Esophagus muscularis mucosa (tissue), 4 donors: ENCODE data around the gene APP. TPM values are rescaled to one million over a fixed set of nuclear protein-coding genes. Genes with fewer than 3 reads are reported as not detected.
A peak's percentile ranks its signal among the peaks of the same experiment; 100 is the strongest.

Experiments used
- DNase-seq: peaks from one replicate; pipeline ENCODE4 v3.0.0-alpha.2; 2017; ENCODE audit errors: extremely low spot score
- H3K27ac ChIP-seq, 4 donors: fragments of 200-600 bp; sonication (generic); replicated peaks in 1 of 4; 1 replicate in 3 of 4; 2 replicates in 1 of 4; pipeline ENCODE4 v1.5.1; 2016 to 2019; ENCODE audit warnings: mild to moderate bottlenecking in 1 of 4
- H3K27me3 ChIP-seq, 4 donors: fragments of 200-600 bp; sonication (generic); one replicate each; pipeline versions ENCODE4 v1.5.1 to v1.6.0; 2016 to 2019
- H3K36me3 ChIP-seq, 4 donors: fragments of 200-600 bp; sonication (generic); one replicate each; pipeline ENCODE4 v1.5.1; 2016 to 2019
- H3K4me1 ChIP-seq, 4 donors: fragments of 200-600 bp; sonication (generic); one replicate each; pipeline ENCODE4 v1.5.1; 2016 to 2019
- H3K4me3 ChIP-seq, 4 donors: fragments of 200-600 bp; sonication (generic); 1 replicate in 2 of 4; 2 replicates in 2 of 4; pipeline ENCODE4 v1.5.1; 2016 to 2019; ENCODE audit warnings: mild to moderate bottlenecking in 4 of 4, moderate library complexity in 1 of 4
- H3K9me3 ChIP-seq, 4 donors: fragments of 200-600 bp; sonication (generic); 1 replicate in 3 of 4; 2 replicates in 1 of 4; pipeline ENCODE4 v1.5.1; 2016 to 2019
- EP300 ChIP-seq: sonication (generic); formaldehyde crosslinking; IDR thresholded peaks from one replicate; pipeline ENCODE4 v1.6.1; 2017; ENCODE audit warnings: antibody characterized with exemption
- POLR2A ChIP-seq: fragments of 450-650 bp; IDR thresholded peaks from one replicate; pipeline ENCODE4 v1.6.1; 2017; ENCODE audit warnings: antibody characterized with exemption, moderate library complexity, mild to moderate bottlenecking, low read depth
- POLR2AphosphoS5 ChIP-seq, 2 donors: sonication (generic); formaldehyde crosslinking; IDR thresholded peaks; one replicate each; pipeline ENCODE4 v1.6.1; 2017; ENCODE audit warnings: antibody characterized with exemption in 2 of 2
- WGBS: methylation state at CpG from one replicate; pipeline ENCODE4 v1.1.5; 2018; 5-methylcytosine and 5-hydroxymethylcytosine counted together
- intact Hi-C: fragments of 100-400 bp; cut with DNase I; formaldehyde crosslinking; loops from one replicate; pipeline ENCODE4 v1.15.1; 2023
- total RNA-seq, 4 donors: library from RNA; depleted of rRNA; stranded (reverse); fragments of >200 nt; gene quantifications; one replicate each; pipeline versions ENCODE4 v1.1.0 to v1.2.1, GENCODE V29; 2016
- TF ChIP-seq, protein P1 (sequence below), 3 experiments: fragments of 200-600 bp in 2 of 3; fragments of 450-650 bp in 1 of 3; sonication (generic) in 2 of 3; IDR thresholded peaks; one replicate each; pipeline ENCODE4 v1.5.1; 2017 to 2019; ENCODE audit warnings: antibody characterized with exemption in 3 of 3, mild to moderate bottlenecking in 2 of 3, moderate library complexity in 1 of 3

Gene APP
- total RNA-seq, 4 donors from 2014 or later = 459 to 790 (median 624) TPM

DNA sequence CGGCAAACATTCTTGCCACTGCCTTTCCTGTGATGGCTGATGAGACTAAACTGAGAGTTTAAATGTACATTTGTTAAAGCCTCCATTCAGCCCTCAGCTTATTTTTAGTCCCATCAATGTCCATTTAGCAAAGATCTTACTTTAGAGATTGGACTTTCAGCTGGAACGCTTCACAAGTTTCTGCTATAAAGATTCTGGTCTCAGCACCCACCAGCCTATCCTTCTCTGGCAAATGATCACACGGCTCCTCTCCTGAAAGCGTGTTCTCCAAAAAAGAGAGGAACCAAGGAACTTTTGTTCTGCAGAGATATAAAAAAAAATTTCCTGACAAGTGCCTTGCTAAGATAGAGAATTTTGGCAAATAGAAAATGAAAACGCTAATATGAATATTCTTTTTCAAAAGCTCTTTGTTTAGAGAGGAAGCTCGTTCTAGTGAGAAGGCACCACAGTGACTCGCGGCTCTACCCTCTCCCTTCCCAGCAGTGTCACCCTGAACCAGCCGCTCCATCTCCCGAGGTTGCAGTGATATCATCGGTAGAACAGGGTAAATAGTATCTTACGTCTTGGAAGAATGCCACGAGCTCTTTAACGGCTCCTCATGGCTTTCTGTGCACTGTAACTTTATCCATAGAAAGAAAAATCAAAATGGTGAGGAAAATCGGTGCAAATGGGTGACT, 200.2 kb downstream of the APP start:
- H3K9me3 ChIP-seq = no peaks in the 10 kb centered on the region
- H3K27ac ChIP-seq = peak overlapping the region in 3 of 4 donors; percentile 16 to 22 (median 18)
- peak overlapping the region in 1 of 4 donors; percentile 4 for H3K4me3 ChIP-seq
- no peaks in the 10 kb centered on the region for H3K27me3 ChIP-seq
- H3K36me3 ChIP-seq = peaks cover 14 to 48% (median 25%) of the 10 kb centered on the region in 4 donors
- TF ChIP-seq, protein P1, sequence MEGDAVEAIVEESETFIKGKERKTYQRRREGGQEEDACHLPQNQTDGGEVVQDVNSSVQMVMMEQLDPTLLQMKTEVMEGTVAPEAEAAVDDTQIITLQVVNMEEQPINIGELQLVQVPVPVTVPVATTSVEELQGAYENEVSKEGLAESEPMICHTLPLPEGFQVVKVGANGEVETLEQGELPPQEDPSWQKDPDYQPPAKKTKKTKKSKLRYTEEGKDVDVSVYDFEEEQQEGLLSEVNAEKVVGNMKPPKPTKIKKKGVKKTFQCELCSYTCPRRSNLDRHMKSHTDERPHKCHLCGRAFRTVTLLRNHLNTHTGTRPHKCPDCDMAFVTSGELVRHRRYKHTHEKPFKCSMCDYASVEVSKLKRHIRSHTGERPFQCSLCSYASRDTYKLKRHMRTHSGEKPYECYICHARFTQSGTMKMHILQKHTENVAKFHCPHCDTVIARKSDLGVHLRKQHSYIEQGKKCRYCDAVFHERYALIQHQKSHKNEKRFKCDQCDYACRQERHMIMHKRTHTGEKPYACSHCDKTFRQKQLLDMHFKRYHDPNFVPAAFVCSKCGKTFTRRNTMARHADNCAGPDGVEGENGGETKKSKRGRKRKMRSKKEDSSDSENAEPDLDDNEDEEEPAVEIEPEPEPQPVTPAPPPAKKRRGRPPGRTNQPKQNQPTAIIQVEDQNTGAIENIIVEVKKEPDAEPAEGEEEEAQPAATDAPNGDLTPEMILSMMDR (IDR thresholded peaks at IDR 0.05) = no peak
- TF ChIP-seq POLR2AphosphoS5 (IDR thresholded peaks at IDR 0.05) (no peak), POLR2A (no peak), EP300 (no peak)
- intact Hi-C loops = no loop called here
- no peak for DNase-seq
- peaks cover 0 to 11% (median 3%) of the 10 kb centered on the region in 4 donors for H3K4me1 ChIP-seq
- WGBS = 53% methylated on average over 15 of the region's 15 CpGs

DNA sequence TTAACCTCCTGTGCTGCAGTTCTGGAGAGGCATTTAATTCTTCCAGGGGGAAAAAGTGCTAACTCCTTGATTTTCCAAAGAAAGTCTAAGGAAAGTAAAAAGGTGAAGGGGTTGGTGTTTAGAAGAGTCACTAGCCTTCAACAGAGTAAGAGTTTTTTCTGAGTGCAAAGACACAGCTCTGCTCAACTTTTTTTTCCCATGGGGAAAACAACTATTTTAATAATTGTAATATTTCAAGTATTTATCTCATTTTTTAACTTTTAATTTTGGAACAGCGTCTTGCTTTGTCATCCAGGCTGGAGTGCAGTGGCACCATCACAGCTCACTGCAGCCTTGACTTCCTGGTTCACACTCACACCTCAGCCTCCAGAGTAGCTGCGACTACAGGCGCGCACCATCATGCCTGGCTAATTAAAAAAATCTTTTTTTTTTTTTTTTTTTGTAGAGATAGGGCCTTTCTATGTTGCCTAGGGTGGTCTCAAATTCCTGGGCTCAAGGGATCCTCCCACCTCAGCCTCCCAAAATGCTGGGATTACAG, 202.6 kb downstream of the APP start:
- Histone ChIP-seq H3K36me3 (peaks cover 0 to 24% (median 7%) of the 10 kb centered on the region in 4 donors), H3K4me3 (no peak overlapping the region), H3K4me1 (peaks cover 0 to 11% (median 6%) of the 10 kb centered on the region in 4 donors), H3K9me3 (no peaks in the 10 kb centered on the region), H3K27ac (peak overlapping the region; percentile 2 to 45 (median 18)), H3K27me3 (no peaks in the 10 kb centered on the region)
- DNase-seq = no peak
- TF ChIP-seq, protein P1 (IDR thresholded peaks at IDR 0.05) = no peak
- TF ChIP-seq POLR2AphosphoS5 (IDR thresholded peaks at IDR 0.05) (no peak), EP300 (no peak), POLR2A (no peak)
- 96% methylated on average over 4 of the region's 4 CpGs for WGBS
- intact Hi-C loops = no loop called here

DNA sequence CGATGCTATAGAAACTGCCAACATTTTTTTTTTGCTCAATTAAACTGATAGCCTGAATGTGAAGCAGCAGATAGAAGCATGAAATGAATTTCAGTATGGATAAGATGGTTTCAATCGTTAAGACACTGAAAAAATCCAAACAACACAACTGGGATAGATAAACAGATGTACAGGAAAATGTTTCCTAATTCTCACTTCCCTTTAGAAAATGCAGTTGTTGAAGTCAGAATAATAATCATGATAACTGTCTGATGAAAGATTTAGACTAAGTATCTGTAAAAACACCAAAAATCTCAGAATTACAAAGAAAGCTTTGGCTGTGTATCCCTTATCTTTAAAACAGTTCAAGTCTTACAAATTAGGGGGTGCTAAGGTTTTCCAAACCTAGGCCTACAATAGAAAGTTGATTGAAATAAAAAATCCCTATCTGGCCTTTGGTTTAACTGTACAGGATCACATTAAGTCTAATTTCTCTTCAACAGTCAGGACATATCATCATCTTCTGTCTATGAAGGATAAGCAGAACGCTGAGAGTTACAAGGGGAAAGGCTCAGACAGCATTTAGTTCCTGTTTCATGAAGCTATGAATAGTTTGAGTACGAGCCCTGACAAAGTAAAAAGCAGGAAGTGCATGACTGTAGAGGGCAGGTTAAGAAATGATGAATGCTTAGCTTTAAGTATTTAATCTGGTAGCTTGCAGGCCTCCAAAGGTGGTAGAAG, 203.2 kb downstream of the APP start:
- 61% methylated on average over 4 of the region's 4 CpGs for WGBS
- no peak overlapping the region for H3K4me3 ChIP-seq
- no peak for TF ChIP-seq POLR2A
- TF ChIP-seq POLR2AphosphoS5 (IDR thresholded peaks at IDR 0.05) = no peak
- no peak for TF ChIP-seq EP300
- TF ChIP-seq, protein P1 (IDR thresholded peaks at IDR 0.05) = no peak
- H3K27me3 ChIP-seq = no peaks in the 10 kb centered on the region
- H3K36me3 ChIP-seq = peaks cover 0 to 24% (median 7%) of the 10 kb centered on the region in 4 donors
- intact Hi-C loops = no loop called here
- H3K27ac ChIP-seq = peak overlapping the region; percentile 2 to 45 (median 18)
- H3K9me3 ChIP-seq = no peaks in the 10 kb centered on the region
- no peak for DNase-seq
- H3K4me1 ChIP-seq = peaks cover 0 to 11% (median 6%) of the 10 kb centered on the region in 4 donors

GRCh38 chr21:25965951-25966707, 204.4 kb downstream of the APP start:
- Histone ChIP-seq H3K27ac (no peak overlapping the region), H3K36me3 (peaks cover 0 to 23% (median 4%) of the 10 kb centered on the region in 4 donors), H3K4me1 (peaks cover 6 to 13% (median 8%) of the 10 kb centered on the region in 4 donors), H3K27me3 (no peaks in the 10 kb centered on the region), H3K9me3 (no peaks in the 10 kb centered on the region), H3K4me3 (no peak overlapping the region)
- intact Hi-C loops = no loop called here
- DNase-seq = no peak
- WGBS = 90% methylated on average over 3 of the region's 3 CpGs
- no peak for TF ChIP-seq POLR2A
- no peak for TF ChIP-seq POLR2AphosphoS5 (IDR thresholded peaks at IDR 0.05)
- TF ChIP-seq, protein P1 (IDR thresholded peaks at IDR 0.05) = no peak
- TF ChIP-seq EP300 = no peak
